H1 (cell line): ENCODE measurements around the gene NPTX1. TPM values are rescaled to one million over a fixed set of nuclear protein-coding genes. Genes with fewer than 3 reads are reported as not detected.

Experiments
- CTCF ChIA-PET: fragments of 300-600 bp; sonication (Branson Sonifier 250); formaldehyde crosslinking; loops from one replicate; lab custom pipeline; 2021; ENCODE audit not compliant: partially characterized antibody; lab: Charles Lee
- POLR2A ChIA-PET: fragments of 300-600 bp; sonication (Branson Sonifier 250); formaldehyde crosslinking; loops from one replicate; lab custom pipeline; 2021; ENCODE audit warnings: inconsistent platforms; ENCODE audit not compliant: partially characterized antibody; lab: Charles Lee
- DNase-seq, 2 experiments: peaks; one replicate each; pipeline versions ENCODE4 v3.0.0 to v3.0.0-alpha.2; 2010 to 2022; ENCODE audit warnings: low spot score in 2 of 2, low read depth in 1 of 2, mixed read lengths in 1 of 2
- FAIRE-seq: peaks from 2 replicates; lab custom pipeline; 2011; peaks lifted over from hg19 to GRCh38; lab: Jason Lieb, UNC
- H2AFZ ChIP-seq: 2 replicates; pipeline ENCODE4 v1.8.1; 2012; ENCODE audit warnings: low read length, inconsistent platforms
- H2AK5ac ChIP-seq: 2 replicates; pipeline ENCODE4 v1.6.1; 2013; ENCODE audit warnings: low read depth, low read length
- H2BK120ac ChIP-seq: replicated peaks from 2 replicates; pipeline ENCODE3; 2013; ENCODE audit warnings: low read depth, low read length, inconsistent platforms
- H2BK12ac ChIP-seq: 2 replicates; pipeline ENCODE4 v1.6.1; 2013; ENCODE audit warnings: low read depth, low read length
- H2BK15ac ChIP-seq: 2 replicates; pipeline ENCODE4 v1.6.1; 2013; ENCODE audit warnings: low read length
- H2BK20ac ChIP-seq: 2 replicates; pipeline ENCODE4 v1.6.1; 2013; ENCODE audit warnings: low read length
- H2BK5ac ChIP-seq: 2 replicates; pipeline ENCODE4 v1.6.1; 2013; ENCODE audit warnings: low read depth, low read length
- H3K14ac ChIP-seq: 2 replicates; pipeline ENCODE4 v1.6.1; 2013; ENCODE audit warnings: inconsistent platforms; ENCODE audit not compliant: insufficient read length
- H3K18ac ChIP-seq: 2 replicates; pipeline ENCODE4 v1.6.1; 2013; ENCODE audit warnings: low read length; ENCODE audit errors: extremely low read depth
- H3K23ac ChIP-seq: 2 replicates; pipeline ENCODE4 v1.6.1; 2013; ENCODE audit warnings: inconsistent platforms; ENCODE audit not compliant: insufficient read length
- H3K23me2 ChIP-seq: 2 replicates; pipeline ENCODE4 v1.6.1; 2013; ENCODE audit warnings: low read depth, low read length
- H3K27ac ChIP-seq: 2 replicates; pipeline ENCODE4 v1.6.1; 2011; ENCODE audit warnings: low read depth, low read length, inconsistent platforms
- H3K27me3 ChIP-seq, 4 experiments: replicated peaks in 1 of 4; 1 replicate in 1 of 4; 2 replicates in 3 of 4; pipeline versions ENCODE4 v1.6.1 to v1.8.1; 2011 to 2013; ENCODE audit warnings: low read length in 3 of 4, mild to moderate bottlenecking in 3 of 4, inconsistent platforms in 2 of 4, mixed read lengths in 2 of 4, moderate library complexity in 1 of 4; ENCODE audit not compliant: control insufficient read depth in 3 of 4, insufficient read depth in 3 of 4; ENCODE audit errors: extremely low read depth in 1 of 4
- H3K36me3 ChIP-seq, 4 experiments: 2 replicates each; pipeline versions ENCODE4 v1.6.1 to v1.8.1; 2011 to 2013; ENCODE audit warnings: mild to moderate bottlenecking in 4 of 4, low read length in 3 of 4, moderate library complexity in 2 of 4, control low read depth in 1 of 4, inconsistent platforms in 1 of 4; ENCODE audit not compliant: insufficient read depth in 4 of 4, control insufficient read depth in 2 of 4
- H3K4ac ChIP-seq: replicated peaks from 2 replicates; pipeline ENCODE3; 2013; ENCODE audit warnings: low read length, low read depth, mixed read lengths, inconsistent platforms; ENCODE audit not compliant: insufficient read length
- H3K4me1 ChIP-seq, 4 experiments: replicated peaks in 1 of 4; 1 replicate in 1 of 4; 2 replicates in 3 of 4; pipeline versions ENCODE4 v1.6.1 to v1.8.1; 2011 to 2013; ENCODE audit warnings: low read length in 3 of 4, inconsistent platforms in 2 of 4, mixed read lengths in 1 of 4; ENCODE audit not compliant: insufficient read depth in 4 of 4, control insufficient read depth in 3 of 4
- H3K4me2 ChIP-seq, 2 experiments: 2 replicates each; pipeline versions ENCODE4 v1.6.1 to v1.8.1; 2011 to 2013; ENCODE audit warnings: low read depth in 2 of 2, low read length in 2 of 2, control low read depth in 1 of 2, inconsistent platforms in 1 of 2, mild to moderate bottlenecking in 1 of 2; ENCODE audit not compliant: insufficient read depth in 1 of 2
- H3K4me3 ChIP-seq, 4 experiments: fragments of 200-600, 300-600 bp in 1 of 4; sonication (generic), shearing (Covaris generic), sonication (Bioruptor Twin) in 1 of 4; 2 replicates each; pipeline versions ENCODE4 v1.5.1 to v1.8.1; 2011 to 2016; ENCODE audit warnings: low read length in 4 of 4, low read depth in 3 of 4, control low read depth in 2 of 4, inconsistent platforms in 2 of 4, mild to moderate bottlenecking in 2 of 4, mixed read lengths in 1 of 4, moderate library complexity in 1 of 4; ENCODE audit not compliant: insufficient read depth in 2 of 4; ENCODE audit errors: extremely low read depth in 1 of 4
- H3K56ac ChIP-seq: replicated peaks from 2 replicates; pipeline ENCODE3; 2013; ENCODE audit warnings: low read depth, mild to moderate bottlenecking, mixed read lengths, low read length, inconsistent platforms; ENCODE audit not compliant: insufficient read length
- H3K79me1 ChIP-seq: 2 replicates; pipeline ENCODE4 v1.6.1; 2013; ENCODE audit warnings: low read depth, low read length, control low read depth
- H3K79me2 ChIP-seq, 2 experiments: 2 replicates each; pipeline versions ENCODE4 v1.6.1 to v1.8.1; 2012 to 2013; ENCODE audit warnings: low read length in 2 of 2, mild to moderate bottlenecking in 2 of 2, inconsistent platforms in 1 of 2; ENCODE audit not compliant: insufficient read depth in 2 of 2, control insufficient read depth in 1 of 2
- H3K9ac ChIP-seq, 4 experiments: replicated peaks in 1 of 4; 1 replicate in 1 of 4; 2 replicates in 3 of 4; pipeline versions ENCODE4 v1.6.1 to v1.8.1; 2011 to 2013; ENCODE audit warnings: low read depth in 3 of 4, low read length in 3 of 4, control low read depth in 2 of 4, mild to moderate bottlenecking in 2 of 4, moderate library complexity in 2 of 4, inconsistent platforms in 1 of 4; ENCODE audit errors: extremely low read depth in 1 of 4
- H3K9me3 ChIP-seq, 2 experiments: 2 replicates each; pipeline versions ENCODE4 v1.6.1 to v1.8.1; 2012 to 2013; ENCODE audit warnings: mild to moderate bottlenecking in 2 of 2, moderate library complexity in 2 of 2, control low read depth in 1 of 2, inconsistent platforms in 1 of 2, low read depth in 1 of 2, low read length in 1 of 2, mixed read lengths in 1 of 2; ENCODE audit not compliant: insufficient read depth in 2 of 2
- H4K20me1 ChIP-seq, 2 experiments: replicated peaks in 1 of 2; 2 replicates each; pipeline versions ENCODE3 to v1.8.1; 2011 to 2013; ENCODE audit warnings: inconsistent platforms in 2 of 2, low read length in 2 of 2, mild to moderate bottlenecking in 1 of 2; ENCODE audit not compliant: insufficient read depth in 2 of 2, control insufficient read depth in 1 of 2
- H4K5ac ChIP-seq: 2 replicates; pipeline ENCODE4 v1.6.1; 2013; ENCODE audit warnings: low read length, low read depth, mixed read lengths, inconsistent platforms; ENCODE audit not compliant: insufficient read length
- H4K8ac ChIP-seq: 2 replicates; pipeline ENCODE4 v1.8.0; 2013; ENCODE audit warnings: mild to moderate bottlenecking, moderate library complexity, low read length, inconsistent platforms; ENCODE audit not compliant: insufficient read depth; ENCODE audit errors: extremely low read depth
- H4K91ac ChIP-seq: replicated peaks from 2 replicates; pipeline ENCODE3; 2013; ENCODE audit warnings: low read length, mixed read lengths, inconsistent platforms; ENCODE audit not compliant: insufficient read length
- ASH2L ChIP-seq: fragments of 200-600, 300-600 bp; sonication (generic); IDR thresholded peaks from one replicate; pipeline ENCODE4 v1.7.1; 2017; ENCODE audit warnings: low read length
- BCL11A ChIP-seq, 2 experiments: IDR thresholded peaks; one replicate each; pipeline ENCODE4 v1.6.1; 2011; ENCODE audit warnings: low read depth in 2 of 2, low read length in 2 of 2, mild to moderate bottlenecking in 2 of 2
- FOSL1 ChIP-seq: IDR thresholded peaks from 2 replicates; pipeline ENCODE4 v1.6.1; 2011; ENCODE audit warnings: mild to moderate bottlenecking, low read depth, low read length, moderate library complexity; ENCODE audit not compliant: insufficient read depth
- JUN ChIP-seq: IDR thresholded peaks from 2 replicates; pipeline ENCODE4 v1.6.1; 2011; ENCODE audit warnings: low read depth, mild to moderate bottlenecking, improper control_type of control experiment, low read length
- KDM1A ChIP-seq: fragments of 200-600, 300-600 bp; sonication (generic); IDR thresholded peaks from 2 replicates; pipeline ENCODE4 v1.7.1; 2016; ENCODE audit warnings: mild to moderate bottlenecking, low read length, borderline replicate concordance
- POLR2AphosphoS5 ChIP-seq: IDR thresholded peaks from 2 replicates; pipeline ENCODE4 v1.6.1; 2011; ENCODE audit warnings: low read depth, low read length
- RAD21 ChIP-seq, 2 experiments: IDR thresholded peaks in 1 of 2; conservative IDR thresholded peaks in 1 of 2; 2 replicates each; pipeline ENCODE4 v1.6.1; 2011; ENCODE audit warnings: low read depth in 2 of 2, low read length in 2 of 2, improper control_type of control experiment in 1 of 2, inconsistent platforms in 1 of 2, mild to moderate bottlenecking in 1 of 2, moderate library complexity in 1 of 2
- RNF2 ChIP-seq: fragments of 200-900, 300-1000 bp; sonication (generic); IDR thresholded peaks from 2 replicates; pipeline ENCODE4 v1.7.1; 2016; ENCODE audit warnings: borderline replicate concordance, low read depth, mild to moderate bottlenecking, antibody characterized with exemption, low read length; ENCODE audit not compliant: poor library complexity, severe bottlenecking; ENCODE audit errors: missing control alignments
- TBP ChIP-seq: IDR thresholded peaks from 2 replicates; pipeline ENCODE4 v1.6.1; 2011; ENCODE audit warnings: low read depth, low read length, improper control_type of control experiment
- WGBS, 2 experiments: shearing (Covaris generic) in 1 of 2; methylation state at CpG; one replicate each; pipeline versions ENCODE4 v1.1.6 to v1.1.7; 2013 to 2015; ENCODE audit warnings: low lambda C conversion rate in 2 of 2, mixed read lengths in 2 of 2, inconsistent platforms in 1 of 2, low coverage in 1 of 2, missing lambda C conversion rate in 1 of 2; ENCODE audit not compliant: insufficient replicate concordance in 2 of 2, insufficient coverage in 1 of 2, insufficient read length in 1 of 2; ENCODE audit errors: extremely low coverage in 1 of 2, missing lambda C conversion rate in 1 of 2; 5-methylcytosine and 5-hydroxymethylcytosine counted together
- polyA plus RNA-seq, 7 experiments: library from polyadenylated mRNA; depleted of rRNA in 3 of 7; stranded (reverse) in 5 of 7; unstranded in 2 of 7; fragments of >200 nt in 5 of 7; fragments of 200-250 nt in 2 of 7; gene quantifications; 1 replicate in 5 of 7; 2 replicates in 1 of 7; 4 replicates in 1 of 7; pipeline versions ENCODE4 v1.2.1 to v1.2.3, GENCODE V29; 2011 to 2013; ENCODE audit warnings: missing spikeins in 2 of 7, mixed read lengths in 2 of 7
- total RNA-seq: library from RNA; stranded (reverse); fragmentation: NEBNext Ultra II Directional; extraction: Animal tissue kit (Norgen Biotek cat#: 25700); gene quantifications from 2 replicates; pipeline ENCODE4 v1.2.1, GENCODE V29; 2021
- TF ChIP-seq, protein P1 (sequence below): IDR thresholded peaks from 2 replicates; pipeline ENCODE4 v1.6.1; 2011; ENCODE audit warnings: low read depth, mild to moderate bottlenecking, low read length; ENCODE audit not compliant: insufficient read depth
- TF ChIP-seq, protein P2 (sequence below): IDR thresholded peaks from 2 replicates; pipeline ENCODE4 v1.6.1; 2011; ENCODE audit warnings: low read length, improper control_type of control experiment

NPTX1 gene
- total and polyA plus RNA-seq, 2 of the 8 experiments (the other 6 are each of a cell fraction or from before 2014, with no cell fraction given): 12.0 to 17.9 TPM

DNA sequence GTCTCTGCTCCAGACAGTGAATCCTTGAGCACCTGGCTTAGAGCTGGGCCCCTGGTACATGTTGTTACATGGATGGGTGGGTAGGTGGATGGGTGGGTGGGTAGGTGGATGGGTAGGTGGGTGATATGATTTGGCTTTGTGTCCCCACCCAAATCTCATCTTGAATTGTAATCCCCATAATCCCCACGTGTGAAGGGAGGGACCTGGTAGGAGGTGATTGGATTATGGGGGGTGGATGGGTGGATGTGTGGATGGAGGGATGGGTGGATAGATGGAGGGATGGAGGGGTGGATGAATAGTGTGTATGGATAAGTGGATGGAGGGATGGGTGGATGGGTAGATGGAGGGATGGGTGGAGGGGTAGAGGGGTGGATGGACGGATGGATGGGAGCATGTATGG lies 26.6 kb upstream of the NPTX1 start:
- TF ChIP-seq TBP: no peak
- TF ChIP-seq JUN: no peak
- no peak for TF ChIP-seq RAD21 (IDR thresholded peaks at IDR 0.05 in 1 of 2, conservative IDR thresholded peaks at IDR 0.05 in 1 of 2; ENCODE audit: low read depth in 2 of 2, low read length in 2 of 2)
- no peak for TF ChIP-seq KDM1A
- TF ChIP-seq, protein P1, sequence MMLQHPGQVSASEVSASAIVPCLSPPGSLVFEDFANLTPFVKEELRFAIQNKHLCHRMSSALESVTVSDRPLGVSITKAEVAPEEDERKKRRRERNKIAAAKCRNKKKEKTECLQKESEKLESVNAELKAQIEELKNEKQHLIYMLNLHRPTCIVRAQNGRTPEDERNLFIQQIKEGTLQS: no peak
- no peak for TF ChIP-seq RNF2
- TF ChIP-seq, protein P2, sequence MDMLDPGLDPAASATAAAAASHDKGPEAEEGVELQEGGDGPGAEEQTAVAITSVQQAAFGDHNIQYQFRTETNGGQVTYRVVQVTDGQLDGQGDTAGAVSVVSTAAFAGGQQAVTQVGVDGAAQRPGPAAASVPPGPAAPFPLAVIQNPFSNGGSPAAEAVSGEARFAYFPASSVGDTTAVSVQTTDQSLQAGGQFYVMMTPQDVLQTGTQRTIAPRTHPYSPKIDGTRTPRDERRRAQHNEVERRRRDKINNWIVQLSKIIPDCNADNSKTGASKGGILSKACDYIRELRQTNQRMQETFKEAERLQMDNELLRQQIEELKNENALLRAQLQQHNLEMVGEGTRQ: no peak
- no peak for TF ChIP-seq BCL11A (IDR thresholded peaks at IDR 0.05; ENCODE audit: low read depth in 2 of 2, low read length in 2 of 2)
- TF ChIP-seq POLR2AphosphoS5: no peak
- TF ChIP-seq FOSL1: no peak
- TF ChIP-seq ASH2L: no peak
- Histone ChIP-seq H4K5ac (no peak overlapping the region), H4K8ac (no peak overlapping the region), H3K27ac (no peak overlapping the region), H3K56ac (no peak overlapping the region), H2BK5ac (no peak overlapping the region), H2AFZ (no peak overlapping the region), H3K4me1 (0 out of 7 replicates have a peak, but pooled peaks cover 0 to 2% (median 0%) of the 10 kb centered on the region in 4 experiments), H2BK15ac (no peak overlapping the region), H2BK20ac (no peak overlapping the region), H3K79me1 (no peaks in the 10 kb centered on the region), H3K27me3 (peaks cover 0 to 3% (median 0%) of the 10 kb centered on the region in 4 experiments; a peak in 2 of 7 replicates), H3K9ac (no peak overlapping the region), H3K79me2 (no peaks in the 10 kb centered on the region), H3K36me3 (no peaks in the 10 kb centered on the region), H4K20me1 (peaks cover 0 to 4% of the 10 kb centered on the region in 2 experiments), H3K4me3 (no peak overlapping the region), H2BK12ac (no peak overlapping the region), H2BK120ac (no peak overlapping the region), H4K91ac (no peak overlapping the region), H2AK5ac (no peak overlapping the region), H3K23me2 (peaks cover 12% of the 10 kb centered on the region; the same call in 1 of the 2 replicates), H3K23ac (no peak overlapping the region), H3K14ac (no peak overlapping the region), H3K4me2 (no peak overlapping the region), H3K18ac (no peak overlapping the region), H3K9me3 (no peaks in the 10 kb centered on the region), H3K4ac (no peak overlapping the region)
- FAIRE-seq: no peak
- no peak for DNase-seq
- 93% methylated on average over 2 of the region's 2 CpGs; no CpG with 5 or more reads in 1 of the 2 experiments for WGBS, 2 experiments
- ChIA-PET CTCF (no interaction called here), POLR2A (no interaction called here)
